Activated B cell treated with CpG ODN at 0.5 μM for 24 hours (primary cell): Measurements from ENCODE around the gene RHPN2. TPM values are rescaled to one million over a fixed set of nuclear protein-coding genes. Genes with fewer than 3 reads are reported as not detected.

Experiments
- ATAC-seq: fragments of 200-7000 bp; cut with Tn5 transposase; one replicate; pipeline ENCODE4 v1.10.0; 2021; ENCODE audit warnings: low read depth, mild to moderate bottlenecking, moderate library complexity
- CTCF ChIA-PET: fragments of 350-600 bp; sonication (Branson Sonifier 250); formaldehyde crosslinking; loops from one replicate; lab custom pipeline; 2021; ENCODE audit warnings: antibody characterized with exemption; lab: Charles Lee
- POLR2A ChIA-PET: fragments of 350-600 bp; sonication (Branson Sonifier 250); formaldehyde crosslinking; loops from one replicate; lab custom pipeline; 2021; ENCODE audit warnings: antibody characterized with exemption; lab: Charles Lee
- DNase-seq: peaks from one replicate; pipeline ENCODE4 v3.0.0; 2022
- H3K27ac Mint-ChIP-seq: one replicate; pipeline ENCODE4 v1.8.0; 2020; ENCODE audit warnings: mixed read lengths
- H3K27me3 Mint-ChIP-seq: one replicate; pipeline ENCODE4 v1.8.0; 2021; ENCODE audit warnings: mixed read lengths
- H3K36me3 Mint-ChIP-seq: one replicate; pipeline ENCODE4 v1.8.0; 2021; ENCODE audit warnings: low read depth, mixed read lengths
- H3K4me1 Mint-ChIP-seq: one replicate; pipeline ENCODE4 v1.8.0; 2021; ENCODE audit warnings: mixed read lengths
- H3K4me3 Mint-ChIP-seq: one replicate; pipeline ENCODE4 v1.8.0; 2020; ENCODE audit warnings: mild to moderate bottlenecking, mixed read lengths
- H3K9me3 Mint-ChIP-seq: one replicate; pipeline ENCODE4 v1.8.0; 2020; ENCODE audit warnings: mixed read lengths
- intact Hi-C: fragments of 100-400 bp; cut with micrococcal nuclease; formaldehyde crosslinking; loops from one replicate; pipeline ENCODE4 v1.15.1; 2024
- total RNA-seq: library from RNA; stranded (reverse); gene quantifications from 2 replicates; pipeline ENCODE4 v1.2.3, GENCODE V29; 2022
- TF ChIP-seq, protein P1 (sequence below): fragments of 200-600 bp; IDR thresholded peaks from one replicate; pipeline ENCODE4 v1.8.0; 2022; ENCODE audit warnings: antibody characterized with exemption, mild to moderate bottlenecking

The RHPN2 gene
- 1.0 and 1.7 TPM in 2 replicates for total RNA-seq

- peaks cover 9% of the 10 kb centered on the region for H3K4me1 Mint-ChIP-seq
- H3K27me3 Mint-ChIP-seq = peaks cover 5% of the 10 kb centered on the region
- TF ChIP-seq, protein P1, sequence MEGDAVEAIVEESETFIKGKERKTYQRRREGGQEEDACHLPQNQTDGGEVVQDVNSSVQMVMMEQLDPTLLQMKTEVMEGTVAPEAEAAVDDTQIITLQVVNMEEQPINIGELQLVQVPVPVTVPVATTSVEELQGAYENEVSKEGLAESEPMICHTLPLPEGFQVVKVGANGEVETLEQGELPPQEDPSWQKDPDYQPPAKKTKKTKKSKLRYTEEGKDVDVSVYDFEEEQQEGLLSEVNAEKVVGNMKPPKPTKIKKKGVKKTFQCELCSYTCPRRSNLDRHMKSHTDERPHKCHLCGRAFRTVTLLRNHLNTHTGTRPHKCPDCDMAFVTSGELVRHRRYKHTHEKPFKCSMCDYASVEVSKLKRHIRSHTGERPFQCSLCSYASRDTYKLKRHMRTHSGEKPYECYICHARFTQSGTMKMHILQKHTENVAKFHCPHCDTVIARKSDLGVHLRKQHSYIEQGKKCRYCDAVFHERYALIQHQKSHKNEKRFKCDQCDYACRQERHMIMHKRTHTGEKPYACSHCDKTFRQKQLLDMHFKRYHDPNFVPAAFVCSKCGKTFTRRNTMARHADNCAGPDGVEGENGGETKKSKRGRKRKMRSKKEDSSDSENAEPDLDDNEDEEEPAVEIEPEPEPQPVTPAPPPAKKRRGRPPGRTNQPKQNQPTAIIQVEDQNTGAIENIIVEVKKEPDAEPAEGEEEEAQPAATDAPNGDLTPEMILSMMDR = no peak
- POLR2A ChIA-PET = interaction anchor here (0.8 to 1.5 kb wide), 2 partner anchors 13 to 112 kb away, joined by 3 to 4 read pairs; no protein-coding TSS in a partner anchor
- H3K9me3 Mint-ChIP-seq = no peaks in the 10 kb centered on the region
- H3K36me3 Mint-ChIP-seq = no peaks in the 10 kb centered on the region
- DNase-seq (peak; percentile 53), ATAC-seq (peak; percentile 89)
- peak within 1 kb of the TSS; percentile 76 for H3K4me3 Mint-ChIP-seq
- CTCF ChIA-PET = no interaction called here
- intact Hi-C loops = loop anchor here (1.0 to 10.0 kb wide), 5 partner anchors 16 to 483 kb away; partner anchors contain the start of genes ANKRD27, FAAP24, GPATCH1 and PDCD5
- H3K27ac Mint-ChIP-seq = no peak within 1 kb of the TSS
Measured at GRCh38 chr19:33064792-33065550, at the start of gene RHPN2. TSS of gene RHPN2 (minus strand) at chr19:33064888. CDS start at chr19:33064852, 36 bp downstream.

DNA sequence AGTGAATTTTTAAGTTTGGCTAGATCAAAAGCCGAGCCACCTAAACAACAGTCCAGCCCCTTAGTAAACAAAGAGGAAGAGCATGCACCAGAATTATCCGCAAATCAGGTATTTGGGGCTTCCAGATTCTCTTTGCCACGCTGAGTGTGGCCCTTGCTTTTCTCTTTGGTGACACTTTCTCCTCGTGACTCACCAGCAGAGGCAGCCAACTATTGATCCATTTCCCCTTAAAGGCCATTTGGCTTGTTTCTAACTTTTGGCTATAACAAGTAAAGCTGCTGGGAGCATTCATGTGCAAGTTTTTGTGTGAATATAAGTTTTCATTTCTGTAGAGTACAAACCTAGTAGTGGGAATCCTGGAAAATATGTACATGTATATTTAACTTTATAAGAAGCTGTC is 49.6 kb upstream of the RHPN2 start:
- peaks cover 83% of the 10 kb centered on the region for H3K36me3 Mint-ChIP-seq
- ChIA-PET POLR2A (no interaction called here), CTCF (no interaction called here)
- H3K9me3 Mint-ChIP-seq = no peaks in the 10 kb centered on the region
- no peak overlapping the region for H3K27ac Mint-ChIP-seq
- intact Hi-C loops = no loop called here
- TF ChIP-seq, protein P1 = no peak
- no peaks in the 10 kb centered on the region for H3K27me3 Mint-ChIP-seq
- no peak for ATAC-seq
- no peaks in the 10 kb centered on the region for H3K4me1 Mint-ChIP-seq
- no peak for DNase-seq
- H3K4me3 Mint-ChIP-seq = no peak overlapping the region

DNA sequence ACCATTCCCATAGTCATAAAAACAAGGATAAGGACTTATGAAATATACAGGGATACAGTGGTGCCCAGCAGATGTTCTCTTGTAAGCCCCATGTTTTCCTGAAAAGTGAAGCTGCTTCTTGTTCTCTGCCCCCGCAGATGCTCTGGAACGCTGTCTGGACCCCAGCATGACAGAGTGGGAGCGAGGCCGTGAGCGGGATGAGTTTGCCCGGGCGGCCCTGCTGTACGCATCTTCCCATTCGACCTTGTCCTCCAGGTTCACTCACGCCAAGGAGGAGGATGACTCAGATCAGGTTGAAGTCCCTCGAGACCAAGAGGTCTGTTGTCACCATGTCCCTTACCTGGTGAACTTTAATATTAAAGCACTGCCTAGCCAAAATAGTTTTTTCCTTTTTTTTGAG is 46.9 kb upstream of the RHPN2 start:
- no peaks in the 10 kb centered on the region for H3K4me1 Mint-ChIP-seq
- POLR2A ChIA-PET = no interaction called here
- ATAC-seq = no peak
- no peaks in the 10 kb centered on the region for H3K27me3 Mint-ChIP-seq
- no peak for DNase-seq
- CTCF ChIA-PET = no interaction called here
- H3K4me3 Mint-ChIP-seq = no peak overlapping the region
- intact Hi-C loops = no loop called here
- TF ChIP-seq, protein P1 = no peak
- H3K9me3 Mint-ChIP-seq = no peaks in the 10 kb centered on the region
- H3K27ac Mint-ChIP-seq = no peak overlapping the region
- peaks cover 82% of the 10 kb centered on the region for H3K36me3 Mint-ChIP-seq

- Mint-ChIP-seq H3K36me3 (peaks cover 78% of the 10 kb centered on the region), H3K4me1 (no peaks in the 10 kb centered on the region), H3K4me3 (no peak overlapping the region), H3K27me3 (no peaks in the 10 kb centered on the region), H3K9me3 (no peaks in the 10 kb centered on the region), H3K27ac (no peak overlapping the region)
- ChIA-PET POLR2A (no interaction called here), CTCF (no interaction called here)
- intact Hi-C loops = no loop called here
- ATAC-seq (no peak), DNase-seq (no peak)
- TF ChIP-seq, protein P1 = no peak
Measured at GRCh38 chr19:33110137-33110910, 45.6 kb upstream of the RHPN2 start.

DNA sequence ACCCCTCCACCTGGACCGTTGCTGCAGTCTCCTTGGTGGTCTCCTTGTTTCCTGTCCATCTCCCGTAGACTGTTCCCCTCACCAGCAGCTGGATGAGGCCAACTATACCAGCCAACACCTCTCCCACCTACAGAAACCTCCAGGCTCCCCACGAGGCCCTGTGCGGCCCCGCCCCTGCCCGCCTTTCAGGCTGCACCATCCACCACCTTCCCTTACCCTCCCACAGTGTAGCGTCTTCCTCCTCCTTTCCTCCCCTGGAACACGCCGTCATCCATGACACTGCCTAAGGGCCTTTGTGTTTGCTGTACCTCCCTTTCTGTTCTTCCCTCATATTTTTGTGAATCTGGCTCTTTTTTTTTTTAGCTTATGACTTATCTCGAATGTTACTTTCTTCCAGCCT is 43.5 kb upstream of the RHPN2 start:
- H3K27me3 Mint-ChIP-seq = no peaks in the 10 kb centered on the region
- ChIA-PET CTCF (no interaction called here), POLR2A (no interaction called here)
- H3K4me1 Mint-ChIP-seq = no peaks in the 10 kb centered on the region
- H3K9me3 Mint-ChIP-seq = no peaks in the 10 kb centered on the region
- peaks cover 78% of the 10 kb centered on the region for H3K36me3 Mint-ChIP-seq
- ATAC-seq (no peak), DNase-seq (no peak)
- intact Hi-C loops = no loop called here
- no peak overlapping the region for H3K27ac Mint-ChIP-seq
- no peak overlapping the region for H3K4me3 Mint-ChIP-seq
- TF ChIP-seq, protein P1 = no peak
